MG63 (cell line): ENCODE measurements around the gene ERBB2. TPM values are rescaled to one million over a fixed set of nuclear protein-coding genes. Genes with fewer than 3 reads are reported as not detected.
A peak's percentile ranks its signal among the peaks of the same experiment; 100 is the strongest.

Experiments used
- DNase-seq: peaks from one replicate; pipeline ENCODE4 v3.0.0-alpha.2; 2020
- H3K27me3 ChIP-seq: fragments of 250-450 bp; sonication (Bioruptor Pico); 2 replicates; pipeline ENCODE4 v1.5.1; 2020; ENCODE audit warnings: mild to moderate bottlenecking, moderate library complexity
- H3K36me3 ChIP-seq: fragments of 250-450 bp; sonication (Bioruptor Pico); 2 replicates; pipeline ENCODE4 v1.5.1; 2020; ENCODE audit warnings: mild to moderate bottlenecking, moderate library complexity
- H3K4me3 ChIP-seq: fragments of 250-450 bp; sonication (Bioruptor Pico); 2 replicates; pipeline ENCODE4 v1.5.1; 2020; ENCODE audit warnings: mild to moderate bottlenecking, moderate library complexity
- H3K9me3 ChIP-seq: fragments of 250-450 bp; sonication (Bioruptor Pico); 2 replicates; pipeline ENCODE4 v1.5.1; 2020; ENCODE audit warnings: mild to moderate bottlenecking, moderate library complexity
- total RNA-seq: library from RNA; depleted of rRNA; stranded (reverse); fragments of >200 nt; shearing (Covaris generic); gene quantifications from 2 replicates; pipeline ENCODE4 v1.2.3, GENCODE V29; 2014; ENCODE audit warnings: low replicate concordance

The ERBB2 gene
- total RNA-seq, 1 experiment from 2014 or later = 30.8 TPM

DNA sequence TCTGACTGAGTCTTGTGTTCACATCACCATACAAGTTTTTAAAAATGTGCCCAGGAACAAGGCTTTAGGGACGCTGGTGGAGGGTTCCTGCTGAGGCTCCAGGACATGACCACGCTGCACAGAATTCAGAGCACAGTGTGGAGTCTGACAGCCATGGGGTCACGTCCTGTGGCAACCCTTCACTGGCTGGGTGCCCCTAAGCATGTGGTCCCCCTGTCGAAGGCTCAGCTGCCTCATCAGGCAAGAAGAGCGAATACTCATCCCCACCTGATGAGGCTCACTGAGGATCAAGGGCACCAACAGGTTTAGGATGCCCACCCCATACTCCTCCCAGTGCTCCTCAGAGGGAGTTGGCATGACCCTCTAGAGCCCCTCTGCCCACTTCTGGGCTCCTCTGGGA, 25.7 kb upstream of the ERBB2 start:
- Histone ChIP-seq H3K9me3 (no peaks in the 10 kb centered on the region), H3K4me3 (no peak overlapping the region), H3K27me3 (no peaks in the 10 kb centered on the region), H3K36me3 (no peaks in the 10 kb centered on the region)
- no peak for DNase-seq

- no peaks in the 10 kb centered on the region for H3K9me3 ChIP-seq
- DNase-seq = peak; percentile 40
Observed at GRCh38 chr17:39674702-39675389, 25.0 kb upstream of the ERBB2 start.

DNA sequence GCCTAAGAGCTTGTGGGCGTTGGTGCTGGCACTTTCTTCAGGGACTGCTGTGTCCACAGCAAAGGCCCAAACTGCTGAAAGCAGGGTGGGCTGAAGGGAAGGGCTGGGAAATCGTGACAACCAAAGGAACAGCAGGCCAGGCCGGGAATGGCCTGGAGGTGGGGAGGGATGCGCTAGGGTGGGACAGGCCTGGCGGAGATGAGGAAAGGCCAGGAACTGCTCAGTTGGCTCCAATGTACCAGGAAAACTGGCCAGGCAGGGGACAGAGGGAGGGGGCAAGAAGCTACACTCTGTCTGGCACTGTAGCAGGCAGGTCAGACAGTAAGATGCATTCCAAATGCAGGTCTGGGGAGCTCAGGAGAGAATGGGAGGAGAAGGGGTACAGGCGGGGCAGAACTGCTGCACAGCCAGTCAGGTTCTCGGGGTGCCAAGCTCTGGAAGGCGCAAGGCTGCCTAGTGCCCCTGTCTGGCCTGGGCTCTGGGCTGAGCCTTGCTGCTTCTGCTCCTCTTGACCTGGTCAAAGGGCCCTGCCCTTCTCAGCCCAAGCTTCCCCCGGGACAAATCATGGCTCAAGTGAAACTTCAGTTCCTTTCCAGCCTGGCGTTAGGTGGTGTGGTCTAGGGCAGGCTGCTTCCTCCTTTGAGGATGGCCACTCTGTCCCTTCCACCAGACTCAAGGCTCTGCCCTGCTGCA, 24.3 kb upstream of the ERBB2 start:
- Histone ChIP-seq H3K27me3 (no peaks in the 10 kb centered on the region), H3K9me3 (no peaks in the 10 kb centered on the region), H3K4me3 (no peak overlapping the region), H3K36me3 (no peaks in the 10 kb centered on the region)
- DNase-seq = no peak

More at GRCh38 chr17:39674702-39675389, 25.0 kb upstream of the ERBB2 start:
- Histone ChIP-seq H3K36me3 (no peaks in the 10 kb centered on the region), H3K4me3 (no peak overlapping the region), H3K27me3 (no peaks in the 10 kb centered on the region)

- H3K4me3 ChIP-seq = no peak overlapping the region
- H3K36me3 ChIP-seq = no peaks in the 10 kb centered on the region
- DNase-seq = no peak
- no peaks in the 10 kb centered on the region for H3K27me3 ChIP-seq
- H3K9me3 ChIP-seq = no peaks in the 10 kb centered on the region
Observed at GRCh38 chr17:39676198-39676819, 23.6 kb upstream of the ERBB2 start.

- DNase-seq = no peak
- H3K4me3 ChIP-seq = no peak overlapping the region
- no peaks in the 10 kb centered on the region for H3K27me3 ChIP-seq
- H3K9me3 ChIP-seq = no peaks in the 10 kb centered on the region
- no peaks in the 10 kb centered on the region for H3K36me3 ChIP-seq
Observed at GRCh38 chr17:39677072-39677471, 22.8 kb upstream of the ERBB2 start.

GRCh38 chr17:39677542-39678339, 22.1 kb upstream of the ERBB2 start:
- no peak for DNase-seq
- H3K27me3 ChIP-seq = no peaks in the 10 kb centered on the region
- H3K9me3 ChIP-seq = no peaks in the 10 kb centered on the region
- no peaks in the 10 kb centered on the region for H3K36me3 ChIP-seq
- no peak overlapping the region for H3K4me3 ChIP-seq

DNA sequence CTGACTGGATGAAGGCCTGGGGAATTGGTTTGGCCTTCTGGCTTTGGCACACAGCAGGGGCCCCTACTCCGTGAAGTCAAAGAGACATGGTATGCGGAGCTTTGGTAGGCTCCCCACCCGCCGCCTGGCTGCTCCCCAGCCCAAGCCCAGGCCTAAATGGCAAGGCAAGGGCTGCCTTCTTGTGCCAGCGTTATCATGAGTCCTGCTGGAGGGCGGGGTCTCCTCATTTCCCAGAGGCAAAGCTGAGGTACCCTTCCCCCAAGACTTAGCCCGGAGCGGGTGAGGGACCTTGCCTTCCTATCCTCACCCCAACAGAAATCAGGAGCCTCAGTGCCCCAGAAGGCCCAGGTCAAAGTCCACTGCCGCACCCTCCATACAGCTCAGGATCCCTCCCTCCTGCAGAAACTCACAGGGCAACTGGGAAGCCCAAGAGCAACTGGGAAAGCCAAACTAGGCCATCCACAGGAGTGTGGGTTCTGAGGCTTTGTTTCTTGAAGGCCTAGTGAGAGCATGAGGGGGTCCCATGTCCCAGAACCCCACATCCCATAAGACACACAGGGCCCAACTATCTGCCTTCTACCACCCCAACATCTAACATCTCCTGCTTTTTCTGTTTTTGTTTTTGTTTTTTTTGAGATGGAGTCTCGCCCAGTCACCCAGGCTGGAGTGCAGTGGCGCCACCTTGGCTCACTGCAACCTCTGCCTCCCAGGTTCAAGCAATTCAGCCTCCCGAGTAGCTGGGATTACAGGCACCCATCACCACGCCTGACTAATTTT, 21.3 kb upstream of the ERBB2 start:
- Histone ChIP-seq H3K4me3 (no peak overlapping the region), H3K27me3 (no peaks in the 10 kb centered on the region)

DNA sequence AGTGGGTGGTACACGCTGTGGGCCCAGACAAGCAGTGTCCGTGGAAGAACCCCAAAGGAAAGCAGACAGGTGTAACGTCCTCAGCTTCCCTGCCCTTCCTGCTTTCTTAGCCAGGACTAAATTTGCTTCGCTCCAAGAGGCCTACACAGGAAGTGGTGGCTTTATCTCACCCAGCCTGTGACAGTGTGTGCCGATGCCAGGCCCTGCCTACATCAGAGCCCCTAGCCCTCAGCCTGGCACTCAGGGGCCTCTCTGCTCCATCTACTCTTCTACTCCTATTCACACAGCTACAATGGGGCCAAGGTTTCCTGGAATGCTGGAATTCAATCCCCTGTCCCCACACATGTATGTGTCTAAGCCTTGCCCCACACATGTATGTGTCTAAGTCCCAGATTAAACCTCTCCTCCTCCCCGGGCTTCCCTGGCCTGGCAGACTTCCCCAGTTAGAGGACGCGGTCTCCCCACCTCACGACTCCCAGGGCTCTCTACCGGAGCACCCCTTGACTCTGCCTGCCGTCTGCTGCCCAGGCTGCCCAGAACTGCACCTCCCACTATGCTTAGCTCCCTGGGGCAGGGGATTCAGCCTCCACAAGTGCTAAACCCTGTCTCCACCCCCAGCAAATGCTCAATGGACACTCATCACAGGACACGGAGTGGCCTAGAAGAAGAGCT, 20.2 kb upstream of the ERBB2 start:
- Histone ChIP-seq H3K9me3 (no peaks in the 10 kb centered on the region), H3K4me3 (no peak overlapping the region), H3K36me3 (no peaks in the 10 kb centered on the region), H3K27me3 (no peaks in the 10 kb centered on the region)
- no peak for DNase-seq

More for the DNA sequence above, 21.3 kb upstream of the ERBB2 start:
- no peak for DNase-seq
- Histone ChIP-seq H3K36me3 (no peaks in the 10 kb centered on the region), H3K9me3 (no peaks in the 10 kb centered on the region)

DNA sequence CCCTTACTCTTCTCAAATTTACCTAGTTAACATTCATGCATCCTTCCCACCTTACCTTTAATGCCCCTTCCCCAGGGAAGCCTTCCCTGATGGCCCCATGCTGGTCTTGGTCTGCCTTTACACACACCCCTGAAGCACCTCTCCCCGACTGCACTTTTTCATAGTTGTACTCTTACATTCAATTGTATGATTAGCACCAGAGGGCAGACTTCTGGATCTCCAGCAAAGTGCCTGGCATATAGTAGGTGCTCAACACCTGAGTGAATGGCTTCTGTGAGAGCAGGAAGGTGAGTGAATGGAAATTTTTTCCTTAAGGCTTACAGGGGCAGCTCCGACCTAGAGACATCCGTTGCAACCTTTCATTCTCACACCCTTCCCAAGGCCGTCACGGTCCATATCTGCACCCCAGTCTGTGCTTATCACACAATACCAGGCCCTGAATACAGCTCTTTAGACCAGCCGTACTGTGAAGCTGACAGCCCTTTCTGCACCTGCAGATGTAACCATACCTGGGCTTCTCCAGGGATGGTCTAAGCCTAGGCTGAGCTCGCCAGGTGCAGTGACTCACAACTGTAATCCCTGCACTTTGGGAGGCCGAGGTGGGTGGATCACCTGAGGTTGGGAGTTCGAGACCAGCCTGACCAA, 16.4 kb upstream of the ERBB2 start:
- H3K36me3 ChIP-seq = no peaks in the 10 kb centered on the region
- H3K27me3 ChIP-seq = no peaks in the 10 kb centered on the region
- no peak for DNase-seq
- no peaks in the 10 kb centered on the region for H3K9me3 ChIP-seq
- no peak overlapping the region for H3K4me3 ChIP-seq

GRCh38 chr17:39684369-39685192, 15.3 kb upstream of the ERBB2 start:
- H3K36me3 ChIP-seq = no peaks in the 10 kb centered on the region
- H3K27me3 ChIP-seq = no peaks in the 10 kb centered on the region
- DNase-seq = no peak
- no peaks in the 10 kb centered on the region for H3K9me3 ChIP-seq
- no peak overlapping the region for H3K4me3 ChIP-seq

DNA sequence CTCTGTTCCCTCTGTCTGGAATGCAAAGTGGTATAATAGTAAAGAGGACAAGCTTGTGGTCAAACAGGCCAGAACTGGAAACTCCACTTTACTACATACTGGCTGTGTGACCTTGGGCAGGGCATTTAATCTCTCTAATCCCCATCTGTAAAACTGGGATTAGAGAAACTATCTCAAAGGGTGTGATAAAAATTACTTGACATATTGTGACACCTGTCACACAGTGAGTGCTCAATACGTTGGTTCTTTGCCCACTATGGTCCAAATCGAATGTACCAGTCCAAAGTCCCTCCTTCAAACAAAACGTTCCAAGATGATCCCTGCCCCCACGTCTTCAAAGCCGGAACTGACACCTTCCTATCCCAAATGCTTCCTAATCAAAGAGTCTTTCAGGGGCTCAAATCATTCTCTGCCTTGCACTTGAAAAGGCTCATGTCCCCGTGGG, 12.7 kb upstream of the ERBB2 start:
- Histone ChIP-seq H3K36me3 (no peaks in the 10 kb centered on the region), H3K27me3 (no peaks in the 10 kb centered on the region), H3K4me3 (peak overlapping the region; percentile 69), H3K9me3 (no peaks in the 10 kb centered on the region)
- DNase-seq = no peak

DNA sequence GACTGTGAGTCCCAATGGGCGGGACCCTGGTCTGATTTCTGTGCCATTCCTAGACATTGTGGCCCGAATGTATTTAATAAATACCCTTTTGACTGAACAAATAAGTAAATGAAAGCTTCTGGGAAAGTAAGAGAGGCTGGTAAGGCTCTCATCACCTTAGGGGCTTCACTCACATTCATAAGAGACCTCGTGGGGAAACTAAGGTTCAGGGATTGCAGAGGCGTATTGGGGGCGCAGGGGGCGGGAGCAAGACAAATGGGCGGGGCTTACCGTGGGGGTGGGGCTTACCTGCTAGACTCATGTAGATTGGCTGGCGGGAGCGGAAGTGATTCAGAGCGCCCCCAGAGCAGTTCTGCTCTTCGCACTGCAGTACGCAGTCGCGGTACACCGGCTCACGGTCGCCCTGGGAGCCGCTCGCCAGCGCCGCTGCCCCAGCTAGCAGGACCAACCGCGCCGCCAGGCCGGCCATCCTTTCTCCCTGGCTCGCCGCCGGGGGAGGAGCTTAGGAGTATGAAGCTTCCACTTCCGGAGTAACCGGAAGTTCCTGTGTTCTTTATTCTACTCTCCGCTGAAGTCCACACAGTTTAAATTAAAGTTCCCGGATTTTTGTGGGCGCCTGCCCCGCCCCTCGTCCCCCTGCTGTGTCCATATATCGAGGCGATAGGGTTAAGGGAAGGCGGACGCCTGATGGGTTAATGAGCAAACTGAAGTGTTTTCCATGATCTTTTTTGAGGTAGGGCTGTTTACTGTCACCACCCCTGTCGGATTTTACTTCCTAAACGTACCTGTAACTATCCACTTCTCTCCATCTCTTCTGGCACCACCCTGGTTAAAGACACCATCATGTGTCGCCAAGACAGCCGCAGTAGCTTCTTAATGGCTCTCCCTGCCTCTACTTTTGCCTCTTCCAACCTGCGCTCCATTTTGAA, 12.1 kb upstream of the ERBB2 start, which contains the start of gene PGAP3:
TSS of gene PGAP3 (minus strand) at position 512 of the 929 bp plus-strand sequence. CDS start at position 469, 43 bp downstream.
- DNase-seq = peak; percentile 99
- Histone ChIP-seq H3K36me3 (no peaks in the 10 kb centered on the region), H3K9me3 (no peaks in the 10 kb centered on the region), H3K4me3 (peak within 1 kb of the TSS; percentile 69), H3K27me3 (no peaks in the 10 kb centered on the region)

- Histone ChIP-seq H3K9me3 (no peaks in the 10 kb centered on the region), H3K36me3 (no peaks in the 10 kb centered on the region), H3K27me3 (no peaks in the 10 kb centered on the region), H3K4me3 (peak overlapping the region; percentile 69)
- no peak for DNase-seq
Observed at GRCh38 chr17:39688475-39688835, 11.4 kb upstream of the ERBB2 start.

DNA sequence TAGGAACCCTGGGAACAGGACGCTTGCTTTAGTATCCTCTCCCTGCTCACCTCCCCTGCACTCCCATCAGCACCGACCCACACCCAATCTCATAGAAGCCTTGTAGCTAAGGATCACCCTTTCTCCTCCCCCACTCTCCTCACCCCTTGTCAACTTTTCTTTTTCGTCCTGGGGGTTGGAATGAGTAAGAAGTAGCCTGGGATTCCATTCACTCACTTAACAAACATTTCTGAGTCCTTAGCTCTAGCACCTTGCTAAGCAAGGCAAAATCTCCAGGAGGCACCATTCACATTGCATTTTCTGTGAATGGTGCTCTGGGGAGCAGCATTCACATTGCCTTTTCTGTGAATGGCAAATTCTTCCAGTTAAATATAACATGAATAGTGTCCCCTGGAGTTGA, 10.9 kb upstream of the ERBB2 start:
- H3K4me3 ChIP-seq = peak overlapping the region; percentile 69
- H3K9me3 ChIP-seq = no peaks in the 10 kb centered on the region
- H3K36me3 ChIP-seq = no peaks in the 10 kb centered on the region
- no peak for DNase-seq
- no peaks in the 10 kb centered on the region for H3K27me3 ChIP-seq
